Brain microvascular endothelial cell (primary cell): Measurements from ENCODE around the gene EIF5A.

ENCODE experiments used
- DNase-seq: peaks from one replicate; pipeline ENCODE4 v3.0.0-alpha.2; 2020
- H3K27ac ChIP-seq: fragments of 250-450 bp; sonication (Bioruptor Pico); 2 replicates; pipeline ENCODE4 v1.5.1; 2020; ENCODE audit warnings: mild to moderate bottlenecking, moderate library complexity
- H3K27me3 ChIP-seq: fragments of 250-450 bp; sonication (Bioruptor Pico); replicated peaks from 2 replicates; pipeline ENCODE4 v1.5.1; 2020; ENCODE audit warnings: mild to moderate bottlenecking
- H3K36me3 ChIP-seq: fragments of 250-450 bp; sonication (Bioruptor Pico); replicated peaks from 2 replicates; pipeline ENCODE4 v1.5.1; 2020; ENCODE audit warnings: mild to moderate bottlenecking
- H3K4me3 ChIP-seq: 2 replicates; pipeline ENCODE4 v1.5.1; 2011; ENCODE audit warnings: low read depth, mild to moderate bottlenecking, control low read depth, low read length, moderate library complexity
- in situ Hi-C: cut with HindIII; loops from 2 replicates; pipeline ENCODE4 v1.10.0; 2017; ENCODE audit warnings: low sequenced_read_pairs, low pct_ligation_motif_present
- TF ChIP-seq, protein P1 (sequence below): IDR thresholded peaks from 2 replicates; pipeline ENCODE4 v1.5.1; 2011; ENCODE audit warnings: low read depth, mild to moderate bottlenecking, moderate library complexity, low read length, control low read depth, inconsistent platforms; ENCODE audit errors: missing control alignments

Gene EIF5A

DNA sequence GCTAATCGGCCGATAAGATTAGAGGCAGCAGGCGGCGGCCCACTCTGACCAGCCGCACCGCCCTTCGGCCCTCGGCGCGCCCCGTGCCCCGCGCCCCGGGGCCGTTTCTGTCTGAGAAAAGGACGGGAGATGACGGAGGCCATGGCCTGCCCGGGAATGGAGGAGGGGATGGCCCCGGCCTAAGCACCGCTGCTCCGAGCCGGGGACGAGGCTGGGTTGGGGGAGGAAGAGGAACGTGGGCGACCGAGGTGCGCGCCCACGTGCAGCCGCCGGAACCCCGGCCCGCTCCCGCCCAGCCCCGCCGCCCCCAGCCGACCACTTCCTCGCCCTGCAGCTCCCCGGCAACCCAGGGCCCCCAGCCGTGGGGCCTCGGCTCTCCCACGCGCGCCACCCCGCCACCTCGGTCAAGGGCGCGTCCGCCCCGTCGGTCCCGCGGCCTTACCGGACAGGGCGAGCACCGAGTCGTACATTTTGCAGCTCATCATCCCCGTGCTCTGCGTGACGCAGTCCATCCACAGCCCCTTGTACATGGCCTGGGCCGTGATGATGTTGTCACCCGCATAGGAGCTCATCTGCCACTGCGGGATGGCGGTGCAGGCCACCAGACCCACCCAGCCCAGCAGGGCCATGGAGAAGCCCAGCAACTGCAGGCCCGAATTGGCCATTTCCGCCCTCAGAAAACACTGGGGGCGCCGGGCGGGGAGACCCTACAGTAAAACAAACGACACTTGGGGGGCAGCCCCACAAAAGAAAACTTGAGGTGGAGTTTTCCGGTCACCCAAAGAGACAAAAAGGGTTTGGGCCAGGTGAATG lies 45.8 kb upstream of the EIF5A start:
- peak overlapping the region; percentile 47 for H3K4me3 ChIP-seq
- TF ChIP-seq, protein P1, sequence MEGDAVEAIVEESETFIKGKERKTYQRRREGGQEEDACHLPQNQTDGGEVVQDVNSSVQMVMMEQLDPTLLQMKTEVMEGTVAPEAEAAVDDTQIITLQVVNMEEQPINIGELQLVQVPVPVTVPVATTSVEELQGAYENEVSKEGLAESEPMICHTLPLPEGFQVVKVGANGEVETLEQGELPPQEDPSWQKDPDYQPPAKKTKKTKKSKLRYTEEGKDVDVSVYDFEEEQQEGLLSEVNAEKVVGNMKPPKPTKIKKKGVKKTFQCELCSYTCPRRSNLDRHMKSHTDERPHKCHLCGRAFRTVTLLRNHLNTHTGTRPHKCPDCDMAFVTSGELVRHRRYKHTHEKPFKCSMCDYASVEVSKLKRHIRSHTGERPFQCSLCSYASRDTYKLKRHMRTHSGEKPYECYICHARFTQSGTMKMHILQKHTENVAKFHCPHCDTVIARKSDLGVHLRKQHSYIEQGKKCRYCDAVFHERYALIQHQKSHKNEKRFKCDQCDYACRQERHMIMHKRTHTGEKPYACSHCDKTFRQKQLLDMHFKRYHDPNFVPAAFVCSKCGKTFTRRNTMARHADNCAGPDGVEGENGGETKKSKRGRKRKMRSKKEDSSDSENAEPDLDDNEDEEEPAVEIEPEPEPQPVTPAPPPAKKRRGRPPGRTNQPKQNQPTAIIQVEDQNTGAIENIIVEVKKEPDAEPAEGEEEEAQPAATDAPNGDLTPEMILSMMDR, result no peak
- H3K27ac ChIP-seq, result no peak overlapping the region
- H3K27me3 ChIP-seq, result no peaks in the 10 kb centered on the region
- no peak for DNase-seq
- peaks cover 24% of the 10 kb centered on the region for H3K36me3 ChIP-seq
- in situ Hi-C loops, result no loop called here

DNA sequence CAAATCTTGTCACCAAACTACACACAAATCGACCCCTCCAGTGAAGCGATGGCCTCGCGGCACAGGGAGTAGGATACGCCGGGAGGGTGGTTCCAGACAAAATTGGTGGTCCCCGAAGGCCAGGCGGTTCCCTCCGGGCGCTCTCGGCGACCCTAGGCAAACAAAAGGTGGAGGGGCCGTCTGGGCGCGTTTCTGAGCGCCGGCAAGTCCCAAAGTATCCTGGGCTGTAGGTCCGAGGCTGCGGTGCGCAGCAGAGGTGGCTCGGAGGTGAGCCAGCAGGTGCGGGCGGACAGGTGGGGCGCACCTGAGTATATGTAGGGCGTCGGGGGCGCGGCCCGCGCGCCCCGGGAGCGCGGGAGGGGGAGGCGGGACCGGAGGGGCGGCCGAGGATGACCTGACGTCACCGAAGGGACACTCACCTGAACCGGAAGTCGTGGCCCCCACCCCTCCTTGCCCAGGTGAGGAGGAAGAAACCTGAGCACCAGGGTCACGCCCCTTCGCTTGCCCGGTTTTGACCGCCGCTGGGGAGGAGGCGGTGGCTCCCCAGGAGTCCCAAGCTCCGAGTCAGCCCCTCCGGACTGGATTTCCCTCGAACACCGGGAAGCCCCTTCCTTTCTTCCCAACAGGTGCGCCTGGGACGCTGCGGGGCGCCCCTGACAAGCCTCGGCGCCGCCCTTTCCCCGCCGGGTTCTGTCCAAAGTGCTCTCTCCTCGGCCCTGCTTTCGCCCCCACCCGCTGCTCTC lies 45.1 kb upstream of the EIF5A start, which contains the start of gene CLDN7:
Gene CLDN7, minus strand, starts transcription at position 287 of the 743 bp plus-strand sequence. CDS start 435 bp downstream, outside the sequence.
- Histone ChIP-seq H3K27me3 (no peaks in the 10 kb centered on the region), H3K36me3 (peaks cover 19% of the 10 kb centered on the region), H3K27ac (no peak within 1 kb of the TSS), H3K4me3 (peak within 1 kb of the TSS; percentile 47)
- no peak for DNase-seq
- in situ Hi-C loops, result no loop called here
- TF ChIP-seq, protein P1, result no peak

DNA sequence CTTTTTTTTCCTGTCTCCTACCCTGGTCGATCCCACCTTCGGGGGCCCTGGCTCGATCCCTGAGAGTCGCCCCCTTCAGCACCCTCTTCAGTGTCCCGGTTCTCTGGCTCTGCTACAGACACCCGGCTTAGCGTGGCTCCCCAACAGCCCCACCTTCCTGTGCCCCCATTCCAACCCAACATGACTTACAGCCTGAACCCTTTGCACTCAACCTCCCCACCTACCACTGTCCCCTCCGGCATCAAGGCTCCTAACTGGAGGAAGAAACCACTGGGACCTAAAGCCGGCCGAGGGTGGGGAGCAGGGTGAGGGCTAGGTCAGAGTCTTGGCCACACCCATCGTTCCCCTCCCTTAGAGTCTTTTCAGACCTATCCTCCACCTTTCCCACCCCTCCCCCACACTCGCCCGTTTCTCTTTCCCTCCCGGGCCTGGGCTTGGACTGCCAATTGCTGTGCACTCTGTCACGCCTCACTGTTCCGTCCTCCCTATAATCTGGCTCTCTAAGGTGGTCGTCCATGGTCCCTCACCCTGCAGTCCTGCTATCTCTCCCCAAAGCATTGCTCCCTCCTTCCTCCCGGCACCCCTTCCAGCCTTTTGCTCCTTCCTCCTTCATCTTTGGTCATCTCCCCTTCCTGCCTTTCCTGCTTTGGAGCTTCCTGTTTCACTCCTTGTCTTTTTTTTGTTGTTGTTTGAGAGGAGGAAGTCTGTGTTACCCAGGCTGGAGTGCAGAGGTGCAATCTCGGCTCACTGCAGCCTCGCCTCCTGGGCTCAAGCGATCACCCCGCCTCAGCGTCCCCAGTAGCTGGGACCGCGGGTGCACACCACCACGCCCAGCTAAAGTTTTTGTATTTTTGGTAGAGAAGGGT lies 44.3 kb upstream of the EIF5A start:
- H3K4me3 ChIP-seq, result no peak overlapping the region
- no peaks in the 10 kb centered on the region for H3K27me3 ChIP-seq
- in situ Hi-C loops, result no loop called here
- H3K27ac ChIP-seq, result no peak overlapping the region
- H3K36me3 ChIP-seq, result peaks cover 12% of the 10 kb centered on the region
- TF ChIP-seq, protein P1, result no peak
- no peak for DNase-seq

DNA sequence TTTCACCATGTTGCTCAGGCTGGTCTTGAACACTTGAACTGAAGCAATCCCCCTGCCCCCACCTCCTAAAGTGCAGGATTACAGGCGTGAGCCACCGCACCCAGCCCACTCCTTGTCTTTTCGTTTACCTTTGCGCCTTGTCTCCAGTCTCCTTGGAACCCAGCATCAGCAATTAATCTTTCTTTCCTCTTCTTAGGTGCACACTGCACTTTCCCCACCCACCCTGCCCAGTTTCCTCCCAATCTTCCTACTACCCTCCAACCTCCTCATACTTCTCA lies 43.7 kb upstream of the EIF5A start:
- TF ChIP-seq, protein P1, result no peak
- Histone ChIP-seq H3K36me3 (peaks cover 7% of the 10 kb centered on the region), H3K27me3 (no peaks in the 10 kb centered on the region), H3K27ac (no peak overlapping the region), H3K4me3 (no peak overlapping the region)
- in situ Hi-C loops, result no loop called here
- DNase-seq, result no peak

DNA sequence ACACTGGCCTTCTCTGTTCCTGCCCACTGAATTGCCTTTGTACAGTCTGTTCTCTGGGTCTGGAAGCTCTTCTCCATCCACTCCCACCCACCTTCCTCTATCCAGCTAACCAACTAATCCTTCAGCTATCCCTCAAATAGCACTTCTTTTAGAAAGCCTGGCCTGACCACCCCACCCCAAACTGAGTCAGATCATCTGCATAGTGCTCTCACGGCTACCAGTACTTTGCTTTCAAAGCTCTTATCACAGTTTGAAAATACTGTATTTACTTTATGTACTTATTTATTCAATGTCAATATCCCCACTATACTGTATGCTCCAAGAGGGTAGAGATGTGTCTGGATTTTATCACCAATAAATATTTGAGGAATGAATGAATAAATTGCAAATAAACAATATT lies 40.6 kb upstream of the EIF5A start:
- no peak overlapping the region for H3K27ac ChIP-seq
- TF ChIP-seq, protein P1, result no peak
- no peaks in the 10 kb centered on the region for H3K36me3 ChIP-seq
- DNase-seq, result no peak
- no peak overlapping the region for H3K4me3 ChIP-seq
- H3K27me3 ChIP-seq, result no peaks in the 10 kb centered on the region
- in situ Hi-C loops, result no loop called here
